GM12801 (cell line): ENCODE data around the gene USB1.

ENCODE experiments used
- CTCF ChIP-seq: IDR thresholded peaks from one replicate; pipeline ENCODE4 v1.5.1; 2011; ENCODE audit warnings: control low read depth; ENCODE audit not compliant: insufficient read length; ENCODE audit errors: extremely low read depth

USB1 gene

GRCh38 chr16:57996406-57997175 lies 4.6 kb upstream of the USB1 start:
- TF ChIP-seq CTCF, result no peak

GRCh38 chr16:57997176-57997527 lies 4.1 kb upstream of the USB1 start:
- TF ChIP-seq CTCF, result no peak

DNA sequence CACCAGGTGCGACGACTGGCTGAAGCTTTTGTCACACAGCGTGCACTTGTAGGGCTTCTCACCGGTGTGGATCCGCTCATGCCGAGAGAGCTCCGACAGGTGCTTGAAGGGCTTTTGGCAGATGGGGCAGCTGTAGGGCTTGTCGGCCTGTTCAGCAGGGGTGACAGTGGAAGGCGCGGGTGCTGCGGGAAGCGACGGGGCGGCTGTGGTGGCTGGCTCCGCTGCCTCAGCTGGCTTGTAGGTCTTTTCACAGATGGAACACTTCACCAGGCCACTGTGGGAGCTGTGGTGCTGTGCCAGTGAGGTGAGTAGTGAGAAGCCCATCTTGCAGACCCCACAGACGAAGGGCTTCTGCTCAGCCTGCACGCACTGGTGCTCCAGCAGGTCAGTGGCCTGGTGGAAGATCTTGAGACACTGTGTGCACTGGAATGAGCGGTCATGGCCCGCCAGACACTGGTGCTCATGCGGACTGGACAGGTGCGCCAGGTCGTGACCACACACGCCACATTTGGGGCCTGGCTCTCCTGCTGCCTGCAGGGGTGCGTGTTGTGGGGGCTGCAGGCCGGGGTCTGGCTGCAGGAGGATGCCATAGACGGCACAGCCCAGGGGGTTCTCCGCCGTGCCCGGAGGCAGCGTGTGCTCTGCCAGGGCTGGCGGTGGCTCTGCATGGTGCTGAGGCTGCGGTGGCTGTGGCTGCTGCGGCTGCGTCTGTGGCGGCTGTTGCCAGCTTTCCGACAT lies 3.5 kb upstream of the USB1 start:
- no peak for TF ChIP-seq CTCF

DNA sequence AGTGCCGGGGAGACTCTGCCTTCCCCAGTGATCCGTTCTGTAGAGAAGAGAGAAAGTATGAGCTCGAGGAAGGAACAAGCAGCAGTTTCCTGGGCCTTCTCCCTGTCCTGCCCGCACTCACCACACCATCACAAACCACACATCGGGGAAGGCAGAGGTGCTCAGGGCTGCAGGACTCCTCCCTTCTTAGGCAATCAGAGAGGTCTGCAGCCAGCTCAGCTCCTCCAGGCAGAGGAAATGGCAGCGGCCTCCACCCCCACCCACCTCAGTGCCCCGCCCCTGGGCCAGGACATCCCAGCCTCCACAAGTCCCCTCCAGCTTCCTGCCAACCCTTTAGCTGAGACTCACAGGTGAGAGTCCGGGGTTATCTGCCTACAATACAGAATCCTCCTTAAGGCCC lies 2.7 kb upstream of the USB1 start:
- TF ChIP-seq CTCF, result no peak

DNA sequence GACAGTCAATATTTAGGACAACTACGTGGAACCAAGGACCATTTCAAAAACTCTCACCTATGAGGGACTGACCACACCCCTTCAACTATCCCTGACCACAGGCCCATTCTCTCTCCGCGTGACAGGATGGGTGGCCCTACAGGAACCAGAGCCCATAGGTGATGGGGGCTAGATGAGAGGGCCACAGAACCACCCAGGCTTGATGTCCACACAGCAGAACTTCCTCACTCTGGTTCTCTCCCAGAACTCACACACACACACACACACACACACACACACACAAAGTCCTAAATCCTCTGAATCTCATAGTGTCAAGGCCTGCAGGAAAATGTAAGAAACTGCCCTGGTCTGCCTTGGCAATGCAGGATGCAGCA lies 2.2 kb upstream of the USB1 start:
- no peak for TF ChIP-seq CTCF

- TF ChIP-seq CTCF, result no peak
These were observed 1.7 kb upstream of the USB1 start for GRCh38 chr16:57999366-57999970.

GRCh38 chr16:57999971-58000705 lies 1.1 kb upstream of the USB1 start, which contains the start of gene ZNF319:
ZNF319 (minus strand) TSS chr16:58000672; CDS start chr16:57998265, 2,407 bp downstream.
- TF ChIP-seq CTCF, result no peak
